Fibroblast of skin of right quadriceps (primary cell): ENCODE measurements around the gene ENDOU.

ENCODE experiments used
- DNase-seq: peaks from one replicate; pipeline ENCODE4 v3.0.0-alpha.2; 2013

The ENDOU gene

DNA sequence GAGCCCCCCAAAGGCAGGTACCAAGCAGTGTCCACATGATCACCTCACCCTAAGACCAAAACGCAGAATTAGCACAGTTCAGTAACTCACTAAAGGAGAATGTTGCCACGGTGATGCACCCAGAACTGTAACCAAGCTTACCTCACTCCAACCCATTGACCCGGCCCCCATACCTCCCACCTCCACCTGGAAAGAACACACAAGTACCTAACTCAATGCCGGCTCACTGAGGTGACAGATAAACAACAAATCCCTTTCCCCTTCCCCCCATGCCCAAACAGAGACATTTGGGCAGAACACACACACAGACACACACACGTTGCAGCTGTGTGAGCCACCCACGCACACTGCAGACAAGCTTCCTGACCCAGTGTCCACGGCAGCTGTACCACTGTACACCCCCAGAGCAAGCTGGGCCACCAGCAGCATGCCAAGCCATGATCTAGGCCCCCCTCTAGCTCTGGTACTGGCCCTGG is 32.1 kb upstream of the ENDOU start:
- no peak for DNase-seq

DNA sequence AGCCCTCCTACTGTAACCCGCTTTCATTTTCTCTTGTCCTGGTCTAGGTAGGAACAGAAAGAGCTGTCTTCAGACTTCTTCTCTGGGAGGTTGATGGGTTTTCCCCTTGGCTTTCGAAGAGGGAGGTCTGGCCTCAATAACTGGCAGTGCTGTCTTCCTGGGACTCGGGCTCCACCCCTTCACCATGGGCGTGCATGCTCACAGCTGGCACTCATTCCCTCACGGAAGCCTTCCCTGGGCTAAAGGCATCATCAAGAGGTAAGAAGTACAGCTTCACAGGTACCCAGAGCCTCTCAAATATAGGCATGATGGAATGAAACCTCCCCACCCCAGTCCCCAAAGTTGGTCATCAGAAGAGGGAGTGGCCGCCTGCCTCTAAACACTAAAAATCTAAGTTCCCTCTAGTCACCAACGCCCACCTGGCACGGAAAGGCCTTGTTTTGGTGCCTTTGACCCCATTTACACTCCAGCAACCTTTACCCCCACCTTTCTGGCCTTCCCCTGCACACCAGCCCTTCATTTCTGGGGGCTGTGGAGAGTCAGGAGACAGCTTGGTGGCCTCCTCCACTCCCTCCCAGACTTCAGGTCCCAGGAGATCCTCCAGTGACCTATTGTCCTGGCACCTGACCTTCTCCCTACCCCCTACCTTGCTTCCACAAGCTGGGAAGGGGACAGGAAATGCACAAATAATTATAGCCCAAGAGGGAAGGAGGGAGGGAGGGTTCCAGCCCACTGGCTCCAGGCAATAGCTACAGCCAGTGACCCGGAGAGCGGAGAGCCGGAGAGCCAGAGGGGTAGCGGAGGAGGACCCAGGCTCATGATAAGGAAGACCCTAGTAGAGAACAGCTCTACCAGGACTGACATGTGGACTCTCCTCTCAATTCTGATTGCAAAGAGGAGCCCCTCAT is 30.6 kb upstream of the ENDOU start:
- no peak for DNase-seq

GRCh38 chr12:47754881-47755280 is 29.6 kb upstream of the ENDOU start:
- no peak for DNase-seq

- DNase-seq: no peak
These were observed 28.8 kb upstream of the ENDOU start for GRCh38 chr12:47754126-47754525.

DNA sequence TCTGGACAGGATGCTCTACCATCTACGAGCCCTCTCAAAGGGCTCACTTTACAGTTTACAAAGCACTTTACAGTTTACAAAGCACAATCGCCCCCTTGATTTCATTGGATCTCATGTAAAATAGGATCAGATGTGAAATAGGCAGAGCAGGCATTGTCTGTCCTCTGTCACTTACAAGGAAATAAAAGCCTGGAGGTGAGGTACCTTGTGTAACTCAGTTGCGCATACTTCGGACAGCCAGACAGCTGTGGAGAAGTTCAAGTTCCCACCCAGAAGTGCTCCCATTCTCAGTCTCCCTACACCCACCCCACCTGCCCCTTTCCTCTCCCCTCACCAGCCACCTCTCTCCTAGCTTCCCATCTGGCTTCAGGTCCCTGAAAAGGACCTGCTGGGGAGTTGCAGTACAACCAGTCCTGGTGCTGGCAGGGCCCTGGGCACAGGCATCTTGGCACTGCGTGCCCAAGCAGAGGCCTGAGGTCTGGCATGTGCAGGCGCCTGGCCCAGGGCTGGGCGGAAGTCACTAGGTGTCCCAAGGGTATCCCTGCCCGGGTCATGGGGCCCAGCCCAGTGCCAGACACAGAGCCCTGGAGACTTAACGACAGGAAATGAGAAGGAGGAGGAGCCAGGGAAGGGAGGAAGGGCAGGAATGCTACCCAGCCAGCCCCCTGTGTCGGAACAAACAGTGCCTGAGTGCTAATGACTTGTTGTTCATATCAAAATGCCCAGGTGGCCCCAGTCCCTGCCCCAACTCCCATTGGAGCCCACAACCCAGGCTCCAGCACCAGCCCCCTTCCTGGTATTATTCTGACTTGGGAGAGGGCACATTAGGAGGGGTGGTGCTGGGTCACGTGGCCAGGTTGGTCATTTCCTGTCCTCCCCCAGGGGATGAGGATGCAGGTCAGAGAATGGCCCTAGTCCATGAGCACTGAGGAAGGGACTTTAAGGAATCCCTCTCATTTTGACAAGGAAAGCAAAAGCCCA is 28.0 kb upstream of the ENDOU start:
- DNase-seq: no peak

DNA sequence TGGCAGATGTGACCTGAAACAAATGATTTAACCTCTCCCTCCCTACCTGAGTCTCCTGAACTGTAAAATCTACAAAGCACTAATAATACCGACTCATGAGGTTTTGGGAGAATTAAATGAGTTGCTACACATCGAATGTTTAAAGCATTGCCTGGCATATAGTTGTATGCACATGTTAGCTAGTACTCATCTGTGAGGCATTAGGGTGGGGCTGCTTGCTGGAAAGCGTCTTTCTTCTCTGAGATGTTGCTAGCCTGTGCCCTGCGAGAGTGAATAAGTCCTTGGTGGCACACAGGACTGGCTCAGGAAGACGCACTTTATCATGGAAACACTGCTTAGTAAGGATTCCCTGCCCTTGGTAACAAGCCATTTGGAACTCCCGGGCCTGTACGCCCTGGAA is 27.3 kb upstream of the ENDOU start:
- DNase-seq: peak; percentile 34

- no peak for DNase-seq
These were observed 26.8 kb upstream of the ENDOU start for GRCh38 chr12:47752121-47752520.

- DNase-seq: no peak
These were observed 26.3 kb upstream of the ENDOU start for GRCh38 chr12:47751561-47751960.

- DNase-seq: no peak
These were observed 25.7 kb upstream of the ENDOU start for GRCh38 chr12:47750916-47751470.

DNA sequence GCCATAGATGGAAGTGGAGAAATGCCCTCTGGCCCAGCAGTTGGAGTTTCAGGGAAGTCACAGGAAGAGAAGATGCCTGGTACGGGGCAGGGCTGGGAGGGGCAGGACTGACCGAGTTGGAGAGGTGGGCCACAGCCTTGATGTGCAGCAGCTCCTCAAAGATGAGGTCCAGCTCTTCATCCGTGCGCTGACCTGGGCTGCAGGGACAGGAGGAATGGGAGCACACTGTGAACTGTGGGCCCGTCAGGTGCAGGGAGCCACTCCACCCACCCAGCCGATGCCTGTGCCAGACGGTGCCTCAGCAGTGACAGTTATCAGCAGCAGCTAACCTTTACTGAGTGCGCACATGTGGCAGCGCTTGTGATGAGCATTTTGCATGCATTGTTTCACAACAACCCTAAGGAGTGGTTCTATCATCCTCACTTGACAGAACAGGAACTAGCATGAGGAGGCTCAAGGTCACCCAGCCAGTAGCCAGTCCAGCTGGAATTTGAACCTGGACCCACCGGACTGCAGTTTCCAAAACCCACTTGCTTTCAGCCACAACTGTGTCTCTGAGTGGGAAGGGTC is 25.0 kb upstream of the ENDOU start:
- no peak for DNase-seq

DNA sequence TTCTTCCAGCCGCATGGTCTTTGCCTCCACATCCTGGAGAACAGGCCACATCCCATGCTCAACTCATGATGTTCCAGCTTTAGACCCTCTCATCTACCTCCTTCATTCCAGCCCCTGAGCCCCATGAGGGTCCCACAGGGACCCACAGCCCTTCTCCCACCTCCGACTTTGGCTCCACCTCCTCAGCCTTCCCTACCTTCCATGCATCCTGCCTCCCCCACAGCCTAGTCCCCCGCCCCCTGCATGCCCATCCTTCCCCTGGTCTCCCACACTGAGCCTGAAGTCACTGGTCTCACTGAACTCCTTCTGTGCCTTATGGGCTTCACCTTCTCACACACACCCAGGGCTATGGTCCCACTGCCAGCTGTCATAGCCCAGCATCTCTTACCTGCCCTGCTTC is 23.6 kb upstream of the ENDOU start:
- DNase-seq: no peak

- no peak for DNase-seq
These were observed 23.2 kb upstream of the ENDOU start for GRCh38 chr12:47748507-47748828.

GRCh38 chr12:47747596-47748506 is 22.6 kb upstream of the ENDOU start:
- DNase-seq: no peak

GRCh38 chr12:47747126-47747525 is 21.8 kb upstream of the ENDOU start:
- no peak for DNase-seq

- no peak for DNase-seq
These were observed 21.2 kb upstream of the ENDOU start for GRCh38 chr12:47746523-47746922.

GRCh38 chr12:47746073-47746472 is 20.8 kb upstream of the ENDOU start:
- DNase-seq: no peak

GRCh38 chr12:47745485-47746041 is 20.3 kb upstream of the ENDOU start:
- no peak for DNase-seq

DNA sequence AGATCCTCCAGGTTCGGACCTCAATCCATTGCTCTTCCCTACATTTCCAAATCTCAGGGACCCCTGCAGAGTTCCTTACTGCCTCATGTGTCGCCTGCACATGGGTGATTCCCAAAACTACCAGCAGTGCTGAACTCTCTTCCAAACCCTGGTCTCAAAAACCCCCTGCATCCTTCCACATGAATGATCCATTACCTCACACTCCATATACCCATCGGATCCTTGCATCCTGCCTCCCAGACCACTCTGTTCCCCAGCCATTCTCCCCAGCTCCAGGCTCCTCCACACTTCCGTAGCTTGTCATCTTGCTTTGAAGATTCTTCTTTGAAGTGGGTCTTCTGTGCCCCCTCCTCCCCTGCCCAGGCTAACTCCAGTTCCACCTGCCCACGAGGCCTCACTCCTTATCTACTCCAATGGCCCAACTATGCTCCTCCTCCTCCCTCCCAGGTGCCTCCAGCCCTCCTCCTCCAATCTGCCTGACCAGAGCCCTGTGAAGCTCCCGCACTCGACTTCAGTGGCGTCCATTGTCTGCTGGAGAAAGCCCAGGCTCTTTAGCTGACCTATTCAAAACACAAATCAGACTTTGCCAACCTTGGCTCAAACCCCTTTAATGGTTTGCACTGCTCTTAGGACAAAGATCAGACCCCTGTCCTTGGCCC is 19.6 kb upstream of the ENDOU start:
- DNase-seq: no peak

GRCh38 chr12:47744005-47744651 is 18.8 kb upstream of the ENDOU start:
- DNase-seq: no peak

DNA sequence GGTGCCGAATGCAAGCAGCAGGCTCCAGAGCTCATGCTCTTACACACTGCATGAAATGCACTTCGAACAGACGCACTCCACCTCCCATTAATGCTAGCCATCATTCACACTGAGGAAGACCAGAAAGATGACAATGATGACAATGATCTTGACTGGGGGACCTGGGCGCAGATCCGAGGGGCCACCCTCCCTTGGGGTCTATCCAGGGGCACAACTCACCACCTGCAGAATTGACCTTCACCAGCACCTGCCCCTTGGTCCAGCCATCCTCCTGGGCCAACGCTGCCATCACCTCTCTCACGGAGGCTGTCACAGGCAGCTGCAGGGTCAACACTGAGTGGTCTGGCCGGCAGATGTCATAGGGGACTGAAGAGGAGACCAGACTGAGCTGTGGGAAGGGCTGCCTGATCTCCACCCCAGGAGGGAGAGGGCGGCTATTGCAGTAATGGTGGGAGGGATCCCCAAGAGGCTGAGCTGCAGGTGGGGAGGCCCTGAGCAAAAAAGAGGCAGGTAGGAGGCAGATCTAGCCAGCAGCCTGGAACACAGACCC is 18.1 kb upstream of the ENDOU start:
- no peak for DNase-seq
